Right ventricle myocardium inferior (tissue), 1 donor: ENCODE data around the gene MUC5B. TPM values are rescaled to one million over a fixed set of nuclear protein-coding genes. Genes with fewer than 3 reads are reported as not detected.
A peak's percentile ranks its signal among the peaks of the same experiment; 100 is the strongest.
"Not testable (repeated sequence)": the region's sequence is repeated elsewhere in the genome, so short reads cannot be mapped to it uniquely, and the experiment has no call there.

Experiments
- ATAC-seq: fragments of 200-7000 bp; cut with Tn5 transposase; one replicate; pipeline ENCODE4 v1.9.1; 2020; ENCODE audit warnings: mild to moderate bottlenecking, moderate library complexity
- DNase-seq: peaks from one replicate; pipeline ENCODE4 v3.0.0; 2021; ENCODE audit errors: missing footprints
- intact Hi-C: fragments of 100-400 bp; cut with DNase I; formaldehyde crosslinking; loops from one replicate; pipeline ENCODE4 v1.11.0; 2022
- long read RNA-seq: library from polyadenylated mRNA; unstranded; transcript quantifications from one replicate; pipeline ENCODE4 v2.0.0, GENCODE V29; 2021
- total RNA-seq: library from RNA; stranded (reverse); fragmentation: NEBNext Ultra II Directional; extraction: Animal tissue kit (Norgen Biotek cat#: 25700); gene quantifications from one replicate; pipeline ENCODE4 v1.2.1, GENCODE V29; 2021
- donor health status: DM: no; HTN: yes; CAD: no; lungs with severe emphysema.

MUC5B gene, protein sequence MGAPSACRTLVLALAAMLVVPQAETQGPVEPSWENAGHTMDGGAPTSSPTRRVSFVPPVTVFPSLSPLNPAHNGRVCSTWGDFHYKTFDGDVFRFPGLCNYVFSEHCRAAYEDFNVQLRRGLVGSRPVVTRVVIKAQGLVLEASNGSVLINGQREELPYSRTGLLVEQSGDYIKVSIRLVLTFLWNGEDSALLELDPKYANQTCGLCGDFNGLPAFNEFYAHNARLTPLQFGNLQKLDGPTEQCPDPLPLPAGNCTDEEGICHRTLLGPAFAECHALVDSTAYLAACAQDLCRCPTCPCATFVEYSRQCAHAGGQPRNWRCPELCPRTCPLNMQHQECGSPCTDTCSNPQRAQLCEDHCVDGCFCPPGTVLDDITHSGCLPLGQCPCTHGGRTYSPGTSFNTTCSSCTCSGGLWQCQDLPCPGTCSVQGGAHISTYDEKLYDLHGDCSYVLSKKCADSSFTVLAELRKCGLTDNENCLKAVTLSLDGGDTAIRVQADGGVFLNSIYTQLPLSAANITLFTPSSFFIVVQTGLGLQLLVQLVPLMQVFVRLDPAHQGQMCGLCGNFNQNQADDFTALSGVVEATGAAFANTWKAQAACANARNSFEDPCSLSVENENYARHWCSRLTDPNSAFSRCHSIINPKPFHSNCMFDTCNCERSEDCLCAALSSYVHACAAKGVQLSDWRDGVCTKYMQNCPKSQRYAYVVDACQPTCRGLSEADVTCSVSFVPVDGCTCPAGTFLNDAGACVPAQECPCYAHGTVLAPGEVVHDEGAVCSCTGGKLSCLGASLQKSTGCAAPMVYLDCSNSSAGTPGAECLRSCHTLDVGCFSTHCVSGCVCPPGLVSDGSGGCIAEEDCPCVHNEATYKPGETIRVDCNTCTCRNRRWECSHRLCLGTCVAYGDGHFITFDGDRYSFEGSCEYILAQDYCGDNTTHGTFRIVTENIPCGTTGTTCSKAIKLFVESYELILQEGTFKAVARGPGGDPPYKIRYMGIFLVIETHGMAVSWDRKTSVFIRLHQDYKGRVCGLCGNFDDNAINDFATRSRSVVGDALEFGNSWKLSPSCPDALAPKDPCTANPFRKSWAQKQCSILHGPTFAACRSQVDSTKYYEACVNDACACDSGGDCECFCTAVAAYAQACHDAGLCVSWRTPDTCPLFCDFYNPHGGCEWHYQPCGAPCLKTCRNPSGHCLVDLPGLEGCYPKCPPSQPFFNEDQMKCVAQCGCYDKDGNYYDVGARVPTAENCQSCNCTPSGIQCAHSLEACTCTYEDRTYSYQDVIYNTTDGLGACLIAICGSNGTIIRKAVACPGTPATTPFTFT (N-terminal part only)
- not detected for total RNA-seq
- long read RNA-seq = 0 reads

DNA sequence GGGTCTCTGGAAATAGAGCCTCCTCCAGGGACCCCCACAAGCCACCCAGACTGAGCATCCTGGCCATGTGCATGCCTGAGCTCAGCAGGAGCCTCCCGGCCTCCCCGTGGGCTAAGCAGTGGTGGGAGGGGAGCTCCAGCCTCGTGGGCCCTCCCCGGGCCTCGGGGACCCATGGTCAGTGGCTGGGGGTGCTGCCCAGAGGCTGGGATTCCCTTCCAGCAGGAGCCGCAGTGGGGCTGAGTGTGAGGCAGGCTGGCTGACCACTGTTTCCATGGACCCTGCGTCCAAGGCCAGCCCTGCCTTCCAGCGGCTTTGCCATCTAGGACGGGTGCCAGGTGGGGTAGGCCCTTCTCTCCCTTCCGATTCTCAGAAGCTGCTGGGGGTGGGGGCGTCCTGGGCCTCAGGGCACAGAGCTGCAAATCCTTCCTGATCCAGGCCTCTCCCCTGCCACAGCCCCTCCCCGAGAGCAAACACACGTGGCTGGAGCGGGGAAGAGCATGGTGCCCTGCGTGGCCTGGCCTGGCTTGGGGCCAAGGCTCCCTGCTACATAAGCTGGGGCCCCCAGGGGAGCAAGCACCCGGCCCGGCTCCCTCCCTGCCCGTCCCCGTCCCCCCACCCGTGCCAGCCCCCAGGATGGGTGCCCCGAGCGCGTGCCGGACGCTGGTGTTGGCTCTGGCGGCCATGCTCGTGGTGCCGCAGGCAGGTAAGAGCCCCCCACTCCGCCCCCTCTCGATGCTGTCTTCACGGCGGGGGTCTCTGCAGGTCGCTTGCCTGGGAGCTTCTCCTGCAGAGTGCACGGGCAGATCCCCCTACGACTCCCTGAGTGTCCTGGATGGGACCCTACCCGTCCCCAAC lies at the start of gene MUC5B:
Gene MUC5B, plus strand, starts transcription at position 576 of the 855 bp plus-strand sequence. Its CDS starts 58 bp downstream, at position 634.
- ATAC-seq (no peak), DNase-seq (peak; percentile 64)
- intact Hi-C loops = no loop called here

- DNase-seq, intact Hi-C loops, ATAC-seq: not testable (repeated sequence)
Measured at GRCh38 chr11:1173396-1173795, 49.5 kb upstream of the MUC5B start.

DNA sequence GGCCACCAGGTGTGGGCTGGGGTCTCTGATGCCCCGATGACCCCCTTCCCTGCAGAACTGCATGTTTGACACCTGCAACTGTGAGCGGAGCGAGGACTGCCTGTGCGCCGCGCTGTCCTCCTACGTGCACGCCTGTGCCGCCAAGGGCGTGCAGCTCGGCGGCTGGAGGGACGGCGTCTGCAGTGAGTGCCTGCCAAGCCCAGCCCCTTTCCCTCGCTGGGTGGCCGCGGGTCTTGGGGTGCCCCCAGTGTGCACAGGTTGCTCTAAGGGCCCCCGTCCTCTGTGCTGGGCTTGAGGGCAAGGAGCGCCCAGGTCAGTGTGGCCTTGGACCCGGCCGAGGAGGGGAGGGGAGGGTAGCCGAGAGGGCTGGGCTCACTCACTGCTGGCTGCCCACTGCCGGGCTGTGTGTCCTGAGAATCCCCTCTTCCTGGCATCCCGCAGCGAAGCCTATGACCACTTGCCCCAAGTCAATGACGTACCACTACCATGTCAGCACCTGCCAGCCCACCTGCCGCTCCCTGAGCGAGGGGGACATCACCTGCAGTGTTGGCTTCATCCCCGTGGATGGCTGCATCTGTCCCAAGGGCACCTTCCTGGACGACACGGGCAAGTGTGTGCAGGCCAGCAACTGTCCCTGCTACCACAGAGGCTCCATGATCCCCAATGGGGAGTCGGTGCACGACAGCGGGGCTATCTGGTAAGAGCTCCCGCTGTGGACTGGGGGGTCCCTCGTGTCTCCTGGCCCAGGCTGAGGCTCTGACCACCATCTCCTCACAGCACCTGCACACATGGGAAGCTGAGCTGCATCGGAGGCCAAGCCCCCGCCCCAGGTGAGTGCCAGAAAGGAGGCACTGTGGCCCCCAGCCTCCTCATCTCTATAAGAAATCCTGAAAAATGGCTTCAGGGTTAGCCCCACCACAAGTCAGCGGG lies 48.2 kb upstream of the MUC5B start:
- ATAC-seq (no peak), DNase-seq (peak; percentile 37)
- intact Hi-C loops = no loop called here

- peak; percentile 41 for DNase-seq
- intact Hi-C loops = no loop called here
- ATAC-seq = no peak
Measured at GRCh38 chr11:1175461-1176223, 47.2 kb upstream of the MUC5B start.

DNA sequence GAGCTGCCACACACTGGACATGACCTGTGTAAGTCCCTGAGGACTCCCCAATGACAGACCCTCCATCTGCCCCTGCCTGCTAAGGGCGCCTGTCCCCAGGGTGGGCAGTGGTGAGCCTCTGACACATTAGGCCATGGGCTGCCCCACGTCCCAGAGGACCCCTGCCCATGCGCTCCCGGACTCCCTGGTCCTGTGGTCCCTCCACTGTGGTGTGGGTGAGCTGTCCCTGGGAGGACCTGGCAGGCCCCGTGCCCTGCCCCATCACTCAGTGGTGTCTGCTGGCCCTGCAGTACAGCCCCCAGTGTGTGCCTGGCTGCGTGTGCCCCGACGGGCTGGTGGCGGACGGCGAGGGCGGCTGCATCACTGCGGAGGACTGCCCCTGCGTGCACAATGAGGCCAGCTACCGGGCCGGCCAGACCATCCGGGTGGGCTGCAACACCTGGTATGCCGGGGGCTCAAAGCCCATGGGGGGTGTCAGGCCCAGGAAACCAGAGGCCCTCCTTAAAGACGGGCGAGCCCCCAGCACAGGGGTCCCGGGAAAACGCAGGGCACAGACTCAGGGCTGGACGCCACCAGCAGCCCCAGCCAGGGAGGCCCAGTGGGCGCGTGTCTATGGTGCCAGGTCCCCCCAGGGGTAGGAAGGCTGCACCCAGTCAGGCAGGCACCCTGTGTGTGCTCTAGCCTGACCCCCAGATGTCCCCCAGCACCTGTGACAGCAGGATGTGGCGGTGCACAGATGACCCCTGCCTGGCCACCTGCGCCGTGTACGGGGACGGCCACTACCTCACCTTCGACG lies 46.4 kb upstream of the MUC5B start:
- intact Hi-C loops = no loop called here
- DNase-seq (peak; percentile 64), ATAC-seq (no peak)

DNA sequence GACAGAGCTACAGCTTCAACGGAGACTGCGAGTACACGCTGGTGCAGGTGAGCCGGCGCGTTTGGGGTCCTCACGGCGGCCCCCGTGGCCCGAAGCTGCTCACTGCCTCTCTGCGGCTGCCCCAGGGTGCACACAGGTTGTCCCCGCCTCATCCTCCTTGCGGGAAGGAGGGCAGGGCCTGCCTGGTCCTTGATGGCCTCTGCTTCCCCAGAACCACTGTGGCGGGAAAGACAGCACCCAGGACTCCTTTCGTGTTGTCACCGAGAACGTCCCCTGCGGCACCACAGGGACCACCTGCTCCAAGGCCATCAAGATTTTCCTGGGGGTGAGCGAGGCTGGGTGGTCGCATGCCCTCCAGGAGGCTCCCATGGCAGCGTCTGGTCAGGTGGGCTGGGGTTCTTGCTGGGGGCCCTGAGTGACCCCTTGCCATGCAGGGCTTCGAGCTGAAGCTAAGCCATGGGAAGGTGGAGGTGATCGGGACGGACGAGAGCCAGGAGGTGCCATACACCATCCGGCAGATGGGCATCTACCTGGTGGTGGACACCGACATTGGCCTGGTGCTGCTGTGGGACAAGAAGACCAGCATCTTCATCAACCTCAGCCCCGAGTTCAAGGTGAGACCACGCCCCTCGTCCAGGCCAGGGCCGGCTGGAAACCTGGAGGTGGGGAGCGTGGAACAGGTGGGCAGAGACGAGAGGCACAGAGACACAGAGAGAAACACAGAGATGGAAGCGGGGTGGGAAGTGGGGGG lies 45.7 kb upstream of the MUC5B start:
- ATAC-seq (no peak), DNase-seq (peak; percentile 56)
- intact Hi-C loops = no loop called here

DNA sequence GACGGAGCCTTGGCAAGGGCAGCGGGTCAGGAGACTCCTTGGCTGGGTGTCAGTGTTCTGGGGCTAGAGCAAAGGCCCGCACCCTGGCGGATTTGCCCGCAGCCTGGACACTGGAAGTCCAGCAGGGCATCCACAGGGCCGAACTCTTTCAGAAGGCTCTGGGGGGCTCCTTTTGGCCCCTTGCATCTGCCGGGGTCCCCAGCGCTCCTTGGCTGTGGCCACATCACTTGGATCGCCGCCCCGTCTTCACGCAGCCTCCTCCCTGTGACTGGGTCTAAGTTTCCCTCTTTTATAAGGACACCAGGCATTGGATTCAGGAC lies 45.1 kb upstream of the MUC5B start:
- DNase-seq (peak; percentile 63), ATAC-seq (no peak)
- intact Hi-C loops = no loop called here

GRCh38 chr11:1178201-1178885 lies 44.5 kb upstream of the MUC5B start:
- ATAC-seq (no peak), DNase-seq (peak; percentile 32)
- intact Hi-C loops = no loop called here

DNA sequence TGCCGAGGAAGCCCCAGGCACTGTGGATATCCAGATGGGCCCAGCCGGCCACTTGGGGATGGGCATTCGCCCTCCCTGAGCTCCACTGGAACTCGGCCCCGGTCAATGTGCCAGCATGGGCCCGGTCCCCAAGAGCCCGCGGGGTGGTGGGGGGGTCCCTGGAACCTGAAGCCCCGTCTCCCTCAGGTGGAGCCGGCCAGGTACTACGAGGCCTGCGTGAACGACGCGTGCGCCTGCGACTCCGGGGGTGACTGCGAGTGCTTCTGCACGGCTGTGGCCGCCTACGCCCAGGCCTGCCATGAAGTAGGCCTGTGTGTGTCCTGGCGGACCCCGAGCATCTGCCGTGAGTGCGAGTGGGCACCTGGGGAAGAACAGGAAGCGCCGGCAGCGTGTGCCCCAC lies 44.0 kb upstream of the MUC5B start:
- ATAC-seq = no peak
- DNase-seq = peak; percentile 59
- intact Hi-C loops = no loop called here

DNA sequence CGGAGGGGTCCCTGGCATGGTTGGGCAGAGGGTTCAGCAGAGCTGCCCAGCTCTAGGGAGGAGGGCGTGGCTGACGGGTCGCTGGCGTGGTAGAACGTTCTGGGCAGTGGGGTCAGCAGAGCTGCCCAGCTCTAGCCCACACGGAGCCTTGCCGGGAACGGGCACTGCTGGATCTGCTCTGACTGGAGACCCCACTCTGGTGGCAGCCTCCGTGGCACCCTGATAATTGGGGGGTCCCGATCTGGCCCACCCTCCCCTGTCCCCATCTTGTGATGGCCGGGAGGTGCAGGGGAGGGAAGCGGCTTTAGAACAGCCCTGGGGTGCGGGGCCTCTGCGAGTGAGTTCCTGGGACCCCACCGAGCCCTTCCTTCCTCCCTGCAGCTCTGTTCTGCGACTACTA lies 43.2 kb upstream of the MUC5B start:
- DNase-seq = peak; percentile 54
- no peak for ATAC-seq
- intact Hi-C loops = no loop called here

GRCh38 chr11:1180171-1180570 lies 42.7 kb upstream of the MUC5B start:
- no peak for ATAC-seq
- intact Hi-C loops = no loop called here
- DNase-seq = no peak

DNA sequence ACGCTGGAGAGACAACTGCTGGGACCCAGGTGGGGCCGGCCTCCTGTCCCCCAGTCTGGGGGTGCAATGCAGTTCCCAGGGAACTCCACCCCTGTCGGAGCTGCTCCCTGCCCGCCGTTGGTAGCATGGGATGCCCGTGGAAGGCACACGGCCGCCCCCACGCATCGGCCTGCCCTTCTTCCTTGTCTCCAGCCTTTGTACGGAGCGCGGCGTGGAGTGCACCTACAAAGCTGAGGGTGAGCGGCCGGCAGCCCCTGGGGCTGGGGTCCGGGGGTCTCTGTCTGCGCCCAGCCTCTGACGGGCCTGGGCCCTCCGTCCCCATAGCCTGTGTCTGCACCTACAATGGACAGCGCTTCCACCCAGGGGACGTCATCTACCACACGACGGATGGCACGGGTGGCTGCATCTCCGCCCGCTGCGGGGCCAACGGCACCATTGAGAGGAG lies 41.9 kb upstream of the MUC5B start:
- ATAC-seq (no peak), DNase-seq (peak; percentile 56)
- intact Hi-C loops = no loop called here

DNA sequence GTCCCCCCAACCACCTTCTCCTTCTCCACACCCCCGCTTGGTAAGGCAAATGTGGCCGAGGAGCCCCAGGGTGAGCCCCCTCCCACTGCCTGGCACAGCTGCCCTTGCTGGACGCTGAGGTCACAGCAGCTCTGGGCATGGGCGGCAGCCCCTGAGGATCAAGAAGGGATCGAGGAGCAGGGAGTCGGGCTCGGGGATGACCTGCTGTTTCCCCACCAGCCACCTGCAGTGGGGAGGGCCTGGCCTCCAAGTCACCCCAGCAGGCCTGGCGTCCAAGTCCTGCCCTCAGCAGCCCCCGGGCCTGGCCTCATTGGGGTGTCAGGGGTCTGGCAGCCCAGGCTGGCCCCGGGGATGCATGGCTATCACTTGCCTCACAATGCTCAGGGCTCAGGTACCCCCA lies 41.4 kb upstream of the MUC5B start:
- ATAC-seq (no peak), DNase-seq (peak; percentile 27)
- intact Hi-C loops = no loop called here

DNA sequence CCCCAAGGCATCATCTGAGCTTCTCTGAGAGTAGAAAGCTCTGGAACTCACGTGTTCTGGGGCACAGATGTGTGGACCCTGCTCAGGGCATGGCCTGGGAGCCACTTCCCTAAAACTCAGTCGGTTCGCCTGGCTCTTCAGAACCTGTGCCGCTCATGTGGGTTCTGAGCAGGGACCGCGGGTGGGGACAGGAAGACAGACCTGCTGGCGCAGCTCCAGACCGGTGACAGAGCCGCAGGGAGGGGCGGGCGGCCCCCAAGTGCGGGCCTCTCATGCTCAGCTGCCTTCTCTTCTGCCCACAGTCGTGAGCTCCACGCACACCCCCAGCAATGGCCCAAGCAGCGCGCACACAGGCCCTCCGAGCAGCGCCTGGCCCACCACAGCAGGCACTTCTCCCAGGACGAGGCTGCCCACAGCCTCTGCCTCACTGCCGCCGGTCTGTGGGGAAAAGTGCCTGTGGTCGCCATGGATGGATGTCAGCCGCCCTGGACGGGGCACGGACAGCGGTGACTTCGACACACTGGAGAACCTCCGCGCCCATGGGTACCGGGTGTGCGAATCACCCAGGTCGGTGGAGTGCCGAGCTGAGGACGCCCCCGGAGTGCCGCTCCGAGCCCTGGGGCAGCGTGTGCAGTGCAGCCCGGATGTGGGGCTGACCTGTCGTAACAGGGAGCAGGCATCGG lies 40.9 kb upstream of the MUC5B start:
- ATAC-seq (no peak), DNase-seq (peak; percentile 59)
- intact Hi-C loops = no loop called here
